Esophagus squamous epithelium (tissue), 5 donors: ENCODE data around the gene AP4B1. TPM values are rescaled to one million over a fixed set of nuclear protein-coding genes. Genes with fewer than 3 reads are reported as not detected.

Experiments used
- DNase-seq: peaks from one replicate; lab custom pipeline; 2025; lab: John Stamatoyannopoulos, UW
- H3K27ac ChIP-seq, 4 donors: fragments of 200-600 bp; sonication (generic); one replicate each; pipeline ENCODE4 v1.5.1; 2016 to 2019; ENCODE audit warnings: mild to moderate bottlenecking in 1 of 4
- H3K27me3 ChIP-seq, 4 donors: fragments of 200-600 bp; sonication (generic); 1 replicate in 3 of 4; 2 replicates in 1 of 4; pipeline versions ENCODE4 v1.5.1 to v1.6.0; 2017 to 2021; ENCODE audit warnings: antibody characterized with exemption in 1 of 4
- H3K36me3 ChIP-seq, 3 donors: fragments of 200-600 bp; sonication (generic); one replicate each; pipeline ENCODE4 v1.5.1; 2016 to 2019
- H3K4me1 ChIP-seq, 3 donors: fragments of 200-600 bp; sonication (generic); one replicate each; pipeline ENCODE4 v1.5.1; 2017 to 2019
- H3K4me3 ChIP-seq, 4 donors: fragments of 200-600 bp; sonication (generic); 1 replicate in 3 of 4; 2 replicates in 1 of 4; pipeline ENCODE4 v1.5.1; 2016 to 2019; ENCODE audit warnings: mild to moderate bottlenecking in 2 of 4, moderate library complexity in 1 of 4
- H3K9me3 ChIP-seq, 3 donors: fragments of 200-600 bp; sonication (generic); one replicate each; pipeline ENCODE4 v1.5.1; 2016 to 2019
- POLR2A ChIP-seq, 4 donors: fragments of 450-650 bp; IDR thresholded peaks; one replicate each; pipeline ENCODE4 v1.6.1; 2017; ENCODE audit warnings: antibody characterized with exemption in 4 of 4, mild to moderate bottlenecking in 4 of 4, moderate library complexity in 3 of 4
- WGBS, 2 donors: methylation state at CpG; one replicate each; pipeline ENCODE4 v1.1.5; 2018; 5-methylcytosine and 5-hydroxymethylcytosine counted together
- intact Hi-C: fragments of 100-400 bp; cut with DNase I; formaldehyde crosslinking; loops from one replicate; pipeline ENCODE4 v1.15.0; 2022
- total RNA-seq, 4 donors: library from RNA; depleted of rRNA; stranded (reverse); fragments of >200 nt; gene quantifications; one replicate each; pipeline ENCODE4 v1.1.0, GENCODE V29; 2016
- TF ChIP-seq, protein P1 (sequence below), 6 experiments: fragments of 450-650 bp in 4 of 6; fragments of 200-600 bp in 2 of 6; sonication (generic) in 2 of 6; IDR thresholded peaks; one replicate each; pipeline ENCODE4 v1.5.1; 2016 to 2019; ENCODE audit warnings: antibody characterized with exemption in 6 of 6, mild to moderate bottlenecking in 4 of 6, moderate library complexity in 4 of 6
- donor health status: DM: yes; HTN: yes; CAD: no.

The AP4B1 gene
- total RNA-seq, 4 donors from 2014 or later = 8.2 to 15.3 (median 11.5) TPM

- Histone ChIP-seq H3K27me3 (peaks cover 0 to 14% (median 0%) of the 10 kb centered on the region in 4 donors), H3K9me3 (no peaks in the 10 kb centered on the region), H3K27ac (no peak overlapping the region), H3K4me1 (peaks cover 0 to 9% (median 0%) of the 10 kb centered on the region in 3 donors), H3K36me3 (peaks cover 0 to 7% (median 0%) of the 10 kb centered on the region in 3 donors), H3K4me3 (no peak overlapping the region)
- no peak for TF ChIP-seq POLR2A (IDR thresholded peaks at IDR 0.05)
- TF ChIP-seq, protein P1, sequence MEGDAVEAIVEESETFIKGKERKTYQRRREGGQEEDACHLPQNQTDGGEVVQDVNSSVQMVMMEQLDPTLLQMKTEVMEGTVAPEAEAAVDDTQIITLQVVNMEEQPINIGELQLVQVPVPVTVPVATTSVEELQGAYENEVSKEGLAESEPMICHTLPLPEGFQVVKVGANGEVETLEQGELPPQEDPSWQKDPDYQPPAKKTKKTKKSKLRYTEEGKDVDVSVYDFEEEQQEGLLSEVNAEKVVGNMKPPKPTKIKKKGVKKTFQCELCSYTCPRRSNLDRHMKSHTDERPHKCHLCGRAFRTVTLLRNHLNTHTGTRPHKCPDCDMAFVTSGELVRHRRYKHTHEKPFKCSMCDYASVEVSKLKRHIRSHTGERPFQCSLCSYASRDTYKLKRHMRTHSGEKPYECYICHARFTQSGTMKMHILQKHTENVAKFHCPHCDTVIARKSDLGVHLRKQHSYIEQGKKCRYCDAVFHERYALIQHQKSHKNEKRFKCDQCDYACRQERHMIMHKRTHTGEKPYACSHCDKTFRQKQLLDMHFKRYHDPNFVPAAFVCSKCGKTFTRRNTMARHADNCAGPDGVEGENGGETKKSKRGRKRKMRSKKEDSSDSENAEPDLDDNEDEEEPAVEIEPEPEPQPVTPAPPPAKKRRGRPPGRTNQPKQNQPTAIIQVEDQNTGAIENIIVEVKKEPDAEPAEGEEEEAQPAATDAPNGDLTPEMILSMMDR (IDR thresholded peaks at IDR 0.05) = no peak
- 85 to 97% methylated on average over 4 to 5 of the region's 5 CpGs for WGBS, 2 donors
- DNase-seq = no peak
- intact Hi-C loops = no loop called here
These were observed 12.4 kb upstream of the AP4B1 start for GRCh38 chr1:113916974-113917373.

DNA sequence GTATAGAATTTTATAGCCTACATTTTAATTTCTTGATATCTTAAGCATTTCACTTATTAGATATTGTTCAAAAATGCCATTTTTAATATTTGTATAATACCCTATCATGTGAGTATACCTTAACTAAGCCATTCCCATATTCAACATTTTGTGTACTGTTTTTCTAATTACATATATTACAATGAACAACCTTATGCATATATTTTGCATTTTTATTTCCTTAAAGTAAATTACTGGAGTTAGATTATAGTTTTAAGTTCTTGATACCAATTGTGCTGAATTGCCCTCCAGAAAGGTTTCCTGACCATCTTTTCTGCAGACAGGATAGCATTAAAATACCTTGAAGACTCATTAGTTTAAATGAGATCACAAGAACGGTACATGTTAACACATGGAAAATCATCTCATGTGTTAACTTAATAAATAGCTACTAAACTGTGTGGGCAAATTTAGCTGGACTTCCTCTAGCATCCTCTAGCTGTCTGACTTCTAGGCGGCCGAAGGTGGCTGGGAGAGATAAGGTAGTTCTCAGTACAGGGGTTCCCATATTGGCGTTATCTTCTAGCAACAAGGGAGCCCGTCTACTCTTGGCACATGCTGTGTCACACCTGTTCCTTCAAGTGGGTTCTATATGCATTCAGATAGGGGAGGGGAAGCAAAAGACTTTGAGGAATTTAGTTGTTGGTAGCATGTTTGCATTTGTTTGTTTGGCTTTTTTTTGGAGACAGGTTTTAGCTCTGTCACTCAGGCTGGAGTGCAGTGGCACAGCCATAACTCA is 9.5 kb upstream of the AP4B1 start:
- WGBS, 2 donors = 82 to 83% methylated on average over 5 of the region's 5 CpGs
- TF ChIP-seq, protein P1 (IDR thresholded peaks at IDR 0.05) = no peak
- TF ChIP-seq POLR2A (IDR thresholded peaks at IDR 0.05) = no peak
- Histone ChIP-seq H3K9me3 (no peaks in the 10 kb centered on the region), H3K4me3 (no peak overlapping the region), H3K27ac (no peak overlapping the region), H3K4me1 (peaks cover 0 to 9% (median 0%) of the 10 kb centered on the region in 3 donors), H3K27me3 (no peaks in the 10 kb centered on the region), H3K36me3 (peaks cover 0 to 35% (median 13%) of the 10 kb centered on the region in 3 donors)
- intact Hi-C loops = no loop called here
- no peak for DNase-seq

DNA sequence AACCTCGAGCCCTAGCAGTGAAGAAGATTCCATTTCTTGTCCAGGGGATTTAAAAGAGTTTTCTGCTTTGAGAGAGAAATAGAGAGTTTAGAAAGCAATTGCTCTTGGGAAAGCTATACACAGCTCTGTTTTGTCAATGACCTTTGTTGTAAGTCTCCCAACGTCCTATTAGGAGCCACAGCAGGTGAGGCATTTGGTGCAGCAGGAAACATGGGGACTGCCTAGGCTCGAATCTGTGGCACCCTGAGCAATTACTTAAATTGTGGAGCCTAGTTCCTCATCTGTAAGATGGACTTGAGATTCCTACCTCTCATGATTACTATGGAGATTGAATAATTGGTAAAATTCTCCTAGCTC is 8.7 kb upstream of the AP4B1 start:
- Histone ChIP-seq H3K36me3 (peaks cover 0 to 43% (median 14%) of the 10 kb centered on the region in 3 donors), H3K9me3 (no peaks in the 10 kb centered on the region), H3K27ac (peak overlapping the region; percentile 14 to 84 (median 60)), H3K27me3 (no peaks in the 10 kb centered on the region), H3K4me1 (peaks cover 0 to 9% (median 0%) of the 10 kb centered on the region in 3 donors), H3K4me3 (peak overlapping the region in 1 of 4 donors; percentile 12)
- intact Hi-C loops = no loop called here
- no peak for DNase-seq
- WGBS, 2 donors = 57 to 66% methylated on average over 3 of the region's 3 CpGs
- TF ChIP-seq POLR2A (IDR thresholded peaks at IDR 0.05) = no peak

- no peaks in the 10 kb centered on the region for H3K27me3 ChIP-seq
- H3K4me3 ChIP-seq = peak overlapping the region in 1 of 4 donors; percentile 12
- no peaks in the 10 kb centered on the region for H3K9me3 ChIP-seq
- intact Hi-C loops = no loop called here
- H3K36me3 ChIP-seq = peaks cover 0 to 46% (median 14%) of the 10 kb centered on the region in 3 donors
- TF ChIP-seq POLR2A (IDR thresholded peaks at IDR 0.05) = no peak
- TF ChIP-seq, protein P1 (IDR thresholded peaks at IDR 0.05) = no peak
- peak overlapping the region; percentile 14 to 84 (median 60) for H3K27ac ChIP-seq
- 45 to 60% methylated on average over 5 to 6 of the region's 6 CpGs for WGBS, 2 donors
- DNase-seq = no peak
- H3K4me1 ChIP-seq = peaks cover 0 to 9% (median 0%) of the 10 kb centered on the region in 3 donors
These were observed 8.2 kb upstream of the AP4B1 start for GRCh38 chr1:113912594-113913311.

- no peak for DNase-seq
- intact Hi-C loops = loop anchor here (5.0 kb wide), 1 partner anchor 68 kb away; no protein-coding TSS in a partner anchor
These were observed 849 bp upstream of the AP4B1 start for GRCh38 chr1:113905435-113905861.

More at GRCh38 chr1:113905435-113905861, 849 bp upstream of the AP4B1 start:
- Histone ChIP-seq H3K27me3 (no peaks in the 10 kb centered on the region), H3K36me3 (peaks cover 0 to 45% (median 12%) of the 10 kb centered on the region in 3 donors), H3K9me3 (no peaks in the 10 kb centered on the region), H3K27ac (peak overlapping the region; percentile 88 to 98 (median 96)), H3K4me1 (peaks cover 7 to 47% (median 20%) of the 10 kb centered on the region in 3 donors), H3K4me3 (peak overlapping the region; percentile 63 to 89 (median 79))
- TF ChIP-seq POLR2A (IDR thresholded peaks at IDR 0.05) = no peak
- TF ChIP-seq, protein P1 (IDR thresholded peaks at IDR 0.05) = no peak
- WGBS, 2 donors = 0 to 1% methylated on average over 2 to 17 of the region's 17 CpGs
